ENCODE measurements around the gene ONECUT2. TPM values are rescaled to one million over a fixed set of nuclear protein-coding genes. Genes with fewer than 3 reads are reported as not detected.

ONECUT2 gene
- total RNA-seq, 1 donor from 2014 or later = 0.05 TPM

- peaks cover 83% of the 10 kb centered on the region for H3K27me3 Mint-ChIP-seq (ENCODE audit: low read depth)
- peaks cover 57% of the 10 kb centered on the region for H3K4me1 Mint-ChIP-seq (ENCODE audit: low read depth)
- TF ChIP-seq CTCF (IDR thresholded peaks at IDR 0.05) = no peak
- H3K9me3 Mint-ChIP-seq (ENCODE audit: low read depth) = no peaks in the 10 kb centered on the region
- DNase-seq (ENCODE audit: low spot score) = no peak
- H3K4me3 Mint-ChIP-seq (ENCODE audit: unreplicated experiment) = peak overlapping the region; percentile 54
- H3K36me3 Mint-ChIP-seq (ENCODE audit: low read depth) = peaks cover 2% of the 10 kb centered on the region
- no peak overlapping the region for H3K27ac Mint-ChIP-seq (ENCODE audit: unreplicated experiment)
These were observed 1.8 kb downstream of the ONECUT2 start for GRCh38 chr18:57436965-57437333.

GRCh38 chr18:57437402-57437765 is 2.2 kb downstream of the ONECUT2 start:
- TF ChIP-seq CTCF (IDR thresholded peaks at IDR 0.05) = no peak
- Mint-ChIP-seq H3K27ac (ENCODE audit: unreplicated experiment) (no peak overlapping the region), H3K27me3 (ENCODE audit: low read depth) (peaks cover 82% of the 10 kb centered on the region), H3K9me3 (ENCODE audit: low read depth) (no peaks in the 10 kb centered on the region), H3K4me1 (ENCODE audit: low read depth) (peaks cover 57% of the 10 kb centered on the region), H3K4me3 (ENCODE audit: unreplicated experiment) (peak overlapping the region; percentile 54), H3K36me3 (ENCODE audit: low read depth) (peaks cover 2% of the 10 kb centered on the region)
- DNase-seq (ENCODE audit: low spot score) = no peak

GRCh38 chr18:57437766-57438671 is 2.8 kb downstream of the ONECUT2 start:
- no peak overlapping the region for H3K27ac Mint-ChIP-seq (ENCODE audit: unreplicated experiment)
- DNase-seq (ENCODE audit: low spot score) = no peak
- peaks cover 57% of the 10 kb centered on the region for H3K4me1 Mint-ChIP-seq (ENCODE audit: low read depth)
- no peaks in the 10 kb centered on the region for H3K9me3 Mint-ChIP-seq (ENCODE audit: low read depth)
- TF ChIP-seq CTCF (IDR thresholded peaks at IDR 0.05) = peak; percentile 71
- H3K4me3 Mint-ChIP-seq (ENCODE audit: unreplicated experiment) = peak overlapping the region; percentile 54
- peaks cover 84% of the 10 kb centered on the region for H3K27me3 Mint-ChIP-seq (ENCODE audit: low read depth)
- H3K36me3 Mint-ChIP-seq (ENCODE audit: low read depth) = peaks cover 2% of the 10 kb centered on the region

GRCh38 chr18:57438743-57439608 is 3.8 kb downstream of the ONECUT2 start:
- peak; percentile 40 for TF ChIP-seq CTCF (IDR thresholded peaks at IDR 0.05)
- Mint-ChIP-seq H3K9me3 (ENCODE audit: low read depth) (no peaks in the 10 kb centered on the region), H3K27ac (ENCODE audit: unreplicated experiment) (no peak overlapping the region), H3K4me3 (ENCODE audit: unreplicated experiment) (no peak overlapping the region), H3K4me1 (ENCODE audit: low read depth) (peaks cover 53% of the 10 kb centered on the region), H3K36me3 (ENCODE audit: low read depth) (peaks cover 2% of the 10 kb centered on the region), H3K27me3 (ENCODE audit: low read depth) (peaks cover 80% of the 10 kb centered on the region)
- DNase-seq (ENCODE audit: low spot score) = no peak

- H3K36me3 Mint-ChIP-seq (ENCODE audit: low read depth) = peaks cover 2% of the 10 kb centered on the region
- no peak for DNase-seq (ENCODE audit: low spot score)
- no peaks in the 10 kb centered on the region for H3K9me3 Mint-ChIP-seq (ENCODE audit: low read depth)
- H3K27me3 Mint-ChIP-seq (ENCODE audit: low read depth) = peaks cover 80% of the 10 kb centered on the region
- H3K4me3 Mint-ChIP-seq (ENCODE audit: unreplicated experiment) = no peak overlapping the region
- no peak for TF ChIP-seq CTCF (IDR thresholded peaks at IDR 0.05)
- no peak overlapping the region for H3K27ac Mint-ChIP-seq (ENCODE audit: unreplicated experiment)
- H3K4me1 Mint-ChIP-seq (ENCODE audit: low read depth) = peaks cover 47% of the 10 kb centered on the region
These were observed 4.4 kb downstream of the ONECUT2 start for GRCh38 chr18:57439609-57439968.

Measured in chondrocyte (in vitro differentiated cells).